ENCODE results near the gene SLC25A47.

SLC25A47 gene

GRCh38 chr14:100320157-100320856 lies 2.8 kb upstream of the SLC25A47 start:
- no peak overlapping the region for H3K4me3 ChIP-seq (ENCODE audit: low read depth, low read length)
- no peak for DNase-seq (ENCODE audit: low read depth)

- DNase-seq (ENCODE audit: low read depth), result no peak
- no peak overlapping the region for H3K4me3 ChIP-seq (ENCODE audit: low read depth, low read length)
Observed at GRCh38 chr14:100321473-100322137, 1.5 kb upstream of the SLC25A47 start.

- H3K4me3 ChIP-seq (ENCODE audit: low read depth, low read length), result no peak overlapping the region
- DNase-seq (ENCODE audit: low read depth), result no peak
Observed at GRCh38 chr14:100322138-100322957, 791 bp upstream of the SLC25A47 start.

GRCh38 chr14:100323942-100324307 lies 786 bp downstream of the SLC25A47 start:
- H3K4me3 ChIP-seq (ENCODE audit: low read depth, low read length), result no peak overlapping the region
- DNase-seq (ENCODE audit: low read depth), result no peak

- H3K4me3 ChIP-seq (ENCODE audit: low read depth, low read length), result no peak overlapping the region
- no peak for DNase-seq (ENCODE audit: low read depth)
Observed at GRCh38 chr14:100325231-100325632, 2.1 kb downstream of the SLC25A47 start.

- H3K4me3 ChIP-seq (ENCODE audit: low read depth, low read length), result no peak overlapping the region
- DNase-seq (ENCODE audit: low read depth), result no peak
Observed at GRCh38 chr14:100325958-100326357, 2.8 kb downstream of the SLC25A47 start.

GRCh38 chr14:100327128-100327527 lies 4.0 kb downstream of the SLC25A47 start:
- H3K4me3 ChIP-seq (ENCODE audit: low read depth, low read length), result no peak overlapping the region
- DNase-seq (ENCODE audit: low read depth), result no peak

- no peak overlapping the region for H3K4me3 ChIP-seq (ENCODE audit: low read depth, low read length)
- DNase-seq (ENCODE audit: low read depth), result no peak
Observed at GRCh38 chr14:100328495-100329163, 5.5 kb downstream of the SLC25A47 start.

GRCh38 chr14:100329233-100330006 lies 6.3 kb downstream of the SLC25A47 start:
- H3K4me3 ChIP-seq (ENCODE audit: low read depth, low read length), result no peak overlapping the region
- DNase-seq (ENCODE audit: low read depth), result no peak

GRCh38 chr14:100330007-100330344 lies 6.8 kb downstream of the SLC25A47 start:
- DNase-seq (ENCODE audit: low read depth), result no peak
- H3K4me3 ChIP-seq (ENCODE audit: low read depth, low read length), result no peak overlapping the region

- DNase-seq (ENCODE audit: low read depth), result no peak
- no peak overlapping the region for H3K4me3 ChIP-seq (ENCODE audit: low read depth, low read length)
Observed at GRCh38 chr14:100330388-100330931, 7.3 kb downstream of the SLC25A47 start.

- DNase-seq (ENCODE audit: low read depth), result no peak
- no peak overlapping the region for H3K4me3 ChIP-seq (ENCODE audit: low read depth, low read length)
Observed at GRCh38 chr14:100332071-100332639, 9.0 kb downstream of the SLC25A47 start.

- H3K4me3 ChIP-seq (ENCODE audit: low read depth, low read length), result no peak overlapping the region
- DNase-seq (ENCODE audit: low read depth), result no peak
Observed at GRCh38 chr14:100332797-100333196, 9.7 kb downstream of the SLC25A47 start.

- DNase-seq (ENCODE audit: low read depth), result no peak
- H3K4me3 ChIP-seq (ENCODE audit: low read depth, low read length), result no peak overlapping the region
Observed at GRCh38 chr14:100333311-100333710, 10.2 kb downstream of the SLC25A47 start.

- no peak for DNase-seq (ENCODE audit: low read depth)
- H3K4me3 ChIP-seq (ENCODE audit: low read depth, low read length), result no peak overlapping the region
Observed at GRCh38 chr14:100333827-100334226, 10.7 kb downstream of the SLC25A47 start.

GRCh38 chr14:100334904-100335303 lies 11.8 kb downstream of the SLC25A47 start:
- no peak for DNase-seq (ENCODE audit: low read depth)
- no peak overlapping the region for H3K4me3 ChIP-seq (ENCODE audit: low read depth, low read length)

GRCh38 chr14:100336618-100337530 lies 13.7 kb downstream of the SLC25A47 start:
- H3K4me3 ChIP-seq (ENCODE audit: low read depth, low read length), result no peak overlapping the region
- DNase-seq (ENCODE audit: low read depth), result no peak
